ENCODE measurements around the gene ASH1L.
A peak's percentile ranks its signal among the peaks of the same experiment; 100 is the strongest.
"Not testable (repeated sequence)": the region's sequence is repeated elsewhere in the genome, so short reads cannot be mapped to it uniquely, and the experiment has no call there.

The ASH1L gene

GRCh38 chr1:155493595-155493994 lies 69.0 kb downstream of the ASH1L start:
- DNase-seq = not testable (repeated sequence)

- peak in 1 of 3 donors; percentile 8 for DNase-seq
Observed at GRCh38 chr1:155488419-155488818, 74.2 kb downstream of the ASH1L start.

- DNase-seq = peak in 1 of 3 donors; percentile 7
Observed at GRCh38 chr1:155487541-155487940, 75.1 kb downstream of the ASH1L start.

- DNase-seq = peak in 1 of 3 donors; percentile 9
Observed at GRCh38 chr1:155486952-155487351, 75.7 kb downstream of the ASH1L start.

- peak; percentile 47 to 89 (median 84) for DNase-seq
Observed at GRCh38 chr1:155485945-155486344, 76.7 kb downstream of the ASH1L start.

- no peak for DNase-seq
Observed at GRCh38 chr1:155485222-155485621, 77.4 kb downstream of the ASH1L start.

GRCh38 chr1:155481741-155482241 lies 80.8 kb downstream of the ASH1L start:
- no peak for DNase-seq

- peak; percentile 73 to 82 (median 77) for DNase-seq
Observed at GRCh38 chr1:155479205-155479604, 83.4 kb downstream of the ASH1L start.

- DNase-seq = no peak
Observed at GRCh38 chr1:155478270-155478852, 84.2 kb downstream of the ASH1L start.

- DNase-seq = no peak
Observed at GRCh38 chr1:155474146-155474545, 88.5 kb downstream of the ASH1L start.

- DNase-seq = no peak
Observed at GRCh38 chr1:155473151-155473821, 89.3 kb downstream of the ASH1L start.

- no peak for DNase-seq
Observed at GRCh38 chr1:155472491-155473083, 90.0 kb downstream of the ASH1L start.

- no peak for DNase-seq
Observed at GRCh38 chr1:155471891-155472290, 90.7 kb downstream of the ASH1L start.

- no peak for DNase-seq
Observed at GRCh38 chr1:155471026-155471425, 91.6 kb downstream of the ASH1L start.

- DNase-seq = peak; percentile 35 to 55 (median 42)
Observed at GRCh38 chr1:155466996-155467395, 95.6 kb downstream of the ASH1L start.

GRCh38 chr1:155466617-155466972 lies 96.0 kb downstream of the ASH1L start:
- no peak for DNase-seq

- peak; percentile 77 to 81 (median 78) for DNase-seq
Observed at GRCh38 chr1:155463865-155464650, 98.5 kb downstream of the ASH1L start.

- DNase-seq = no peak
Observed at GRCh38 chr1:155458111-155458510, 104.5 kb downstream of the ASH1L start.

- no peak for DNase-seq
Observed at GRCh38 chr1:155457266-155457665, 105.3 kb downstream of the ASH1L start.

GRCh38 chr1:155455588-155456195 lies 106.9 kb downstream of the ASH1L start:
- DNase-seq = no peak

GRCh38 chr1:155454096-155454495 lies 108.5 kb downstream of the ASH1L start:
- DNase-seq = no peak

GRCh38 chr1:155453141-155453540 lies 109.5 kb downstream of the ASH1L start:
- no peak for DNase-seq

GRCh38 chr1:155451199-155451598 lies 111.4 kb downstream of the ASH1L start:
- no peak for DNase-seq

All from suppressor macrophage treated with lipopolysaccharide for 1 hour (primary cell).